Activated B cell treated with CpG ODN at 0.5 μM for 24 hours (primary cell): Measurements from ENCODE around the gene PHF10. TPM values are rescaled to one million over a fixed set of nuclear protein-coding genes. Genes with fewer than 3 reads are reported as not detected.

Experiments used
- ATAC-seq: fragments of 200-7000 bp; cut with Tn5 transposase; one replicate; pipeline ENCODE4 v1.10.0; 2021; ENCODE audit warnings: low read depth, mild to moderate bottlenecking, moderate library complexity
- CTCF ChIA-PET: fragments of 350-600 bp; sonication (Branson Sonifier 250); formaldehyde crosslinking; loops from one replicate; lab custom pipeline; 2021; ENCODE audit warnings: antibody characterized with exemption; lab: Charles Lee
- POLR2A ChIA-PET: fragments of 350-600 bp; sonication (Branson Sonifier 250); formaldehyde crosslinking; loops from one replicate; lab custom pipeline; 2021; ENCODE audit warnings: antibody characterized with exemption; lab: Charles Lee
- DNase-seq: peaks from one replicate; pipeline ENCODE4 v3.0.0; 2022
- H3K27ac Mint-ChIP-seq: one replicate; pipeline ENCODE4 v1.8.0; 2020; ENCODE audit warnings: mixed read lengths
- H3K27me3 Mint-ChIP-seq: one replicate; pipeline ENCODE4 v1.8.0; 2021; ENCODE audit warnings: mixed read lengths
- H3K36me3 Mint-ChIP-seq: one replicate; pipeline ENCODE4 v1.8.0; 2021; ENCODE audit warnings: low read depth, mixed read lengths
- H3K4me1 Mint-ChIP-seq: one replicate; pipeline ENCODE4 v1.8.0; 2021; ENCODE audit warnings: mixed read lengths
- H3K4me3 Mint-ChIP-seq: one replicate; pipeline ENCODE4 v1.8.0; 2020; ENCODE audit warnings: mild to moderate bottlenecking, mixed read lengths
- H3K9me3 Mint-ChIP-seq: one replicate; pipeline ENCODE4 v1.8.0; 2020; ENCODE audit warnings: mixed read lengths
- CTCF ChIP-seq: fragments of 200-600 bp; IDR thresholded peaks from one replicate; pipeline ENCODE4 v1.8.0; 2022; ENCODE audit warnings: antibody characterized with exemption, mild to moderate bottlenecking
- intact Hi-C: fragments of 100-400 bp; cut with micrococcal nuclease; formaldehyde crosslinking; loops from one replicate; pipeline ENCODE4 v1.15.1; 2024
- total RNA-seq: library from RNA; stranded (reverse); gene quantifications from 2 replicates; pipeline ENCODE4 v1.2.3, GENCODE V29; 2022

PHF10 gene
- total RNA-seq, 1 donor from 2014 or later, result 36.6 TPM

- ChIA-PET POLR2A (interaction anchor here (1.0 to 5.9 kb wide), 7 partner anchors 12 to 831 kb away, joined by 3 to 64 read pairs (median 5); partner anchors contain the start of genes C6orf120, DYNLT2, ERMARD and TBP), CTCF (interaction anchor here (1.1 to 2.0 kb wide), 2 partner anchors 16 to 21 kb away, joined by 3 to 6 read pairs; partner anchors contain the start of genes C6orf120 and WDR27)
- no peak for TF ChIP-seq CTCF
- H3K36me3 Mint-ChIP-seq, result peaks cover 10% of the 10 kb centered on the region
- ATAC-seq (peak; percentile 45), DNase-seq (peak; percentile 76)
- peaks cover 30% of the 10 kb centered on the region for H3K4me1 Mint-ChIP-seq
- peak overlapping the region; percentile 89 for H3K27ac Mint-ChIP-seq
- no peaks in the 10 kb centered on the region for H3K27me3 Mint-ChIP-seq
- peak overlapping the region; percentile 82 for H3K4me3 Mint-ChIP-seq
- no peaks in the 10 kb centered on the region for H3K9me3 Mint-ChIP-seq
- intact Hi-C loops, result loop anchor here (1.0 to 5.0 kb wide), 4 partner anchors 21 to 831 kb away; partner anchors contain the start of genes C6orf120, DLL1, FAM120B and TBP
Measured at GRCh38 chr6:169723200-169723909, 945 bp downstream of the PHF10 start.

DNA sequence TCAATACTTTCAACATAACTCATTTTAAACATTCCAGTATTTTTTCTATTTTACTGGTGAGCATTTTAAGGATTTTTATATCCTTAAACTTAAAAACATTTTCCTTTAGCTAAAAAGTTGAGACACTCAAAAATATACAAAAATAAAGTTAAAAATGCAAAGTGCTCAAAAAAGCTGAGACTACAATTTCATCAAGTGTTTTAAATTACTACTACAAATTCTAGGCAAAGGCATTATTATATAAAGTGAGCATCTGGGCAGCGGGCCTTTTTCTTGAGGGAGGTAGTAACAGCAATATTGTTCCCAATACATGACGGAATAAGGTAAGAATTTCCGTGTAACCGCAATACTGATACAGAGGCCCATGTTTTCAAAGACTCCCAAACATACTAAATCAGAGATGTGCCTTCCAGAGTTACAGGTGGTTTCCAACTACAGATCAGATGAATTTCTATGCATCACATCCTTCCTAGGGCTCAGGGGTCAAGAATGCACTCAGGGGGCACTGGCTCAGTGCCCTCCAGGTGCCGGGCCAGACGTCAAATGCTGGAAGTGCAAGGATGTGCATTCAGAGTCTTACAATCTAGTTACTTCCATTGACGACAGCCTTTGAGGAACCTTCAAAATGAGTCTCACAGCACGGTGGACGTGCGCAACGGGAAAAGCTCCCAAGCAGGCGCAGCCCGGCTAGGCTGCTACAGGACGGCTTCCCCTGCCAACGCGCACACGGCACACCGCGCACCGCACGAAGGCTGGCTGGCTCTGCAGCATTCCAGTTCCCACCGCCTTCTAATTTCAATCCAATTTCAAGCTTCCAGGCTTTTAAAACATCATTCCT, 1.7 kb downstream of the PHF10 start:
- POLR2A ChIA-PET, result interaction anchor here (1.2 to 5.9 kb wide), 6 partner anchors 12 to 831 kb away, joined by 4 to 64 read pairs (median 6); partner anchors contain the start of genes C6orf120, DYNLT2, ERMARD and TBP
- DNase-seq (peak; percentile 33), ATAC-seq (no peak)
- Mint-ChIP-seq H3K27me3 (no peaks in the 10 kb centered on the region), H3K4me3 (peak overlapping the region; percentile 82), H3K4me1 (peaks cover 30% of the 10 kb centered on the region), H3K36me3 (peaks cover 10% of the 10 kb centered on the region), H3K27ac (peak overlapping the region; percentile 89), H3K9me3 (no peaks in the 10 kb centered on the region)
- intact Hi-C loops, result loop anchor here (1.0 to 5.0 kb wide), 4 partner anchors 20 to 832 kb away; partner anchors contain the start of genes C6orf120, DLL1, FAM120B and TBP
- CTCF ChIA-PET, result interaction anchor here (1.0 to 2.0 kb wide), 3 partner anchors 15 to 67 kb away, joined by 3 to 6 read pairs (median 4); partner anchors contain the start of genes C6orf120 and WDR27
- TF ChIP-seq CTCF, result no peak

GRCh38 chr6:169720207-169720855, 4.0 kb downstream of the PHF10 start:
- no peak for TF ChIP-seq CTCF
- Mint-ChIP-seq H3K4me3 (no peak overlapping the region), H3K36me3 (peaks cover 28% of the 10 kb centered on the region), H3K27ac (no peak overlapping the region), H3K9me3 (no peaks in the 10 kb centered on the region), H3K27me3 (no peaks in the 10 kb centered on the region), H3K4me1 (peaks cover 24% of the 10 kb centered on the region)
- no peak for DNase-seq
- POLR2A ChIA-PET, result interaction anchor here (1.0 to 5.3 kb wide), 2 partner anchors 16 to 18 kb away, joined by 3 to 64 read pairs; partner anchors contain the start of genes C6orf120 and WDR27
- intact Hi-C loops, result loop anchor here (5.0 kb wide), 1 partner anchor 572 kb away; the partner anchor contains the start of gene DLL1
- CTCF ChIA-PET, result interaction anchor here (0.8 kb wide), 1 partner anchor 11 kb away, joined by 3 read pairs; no protein-coding TSS in a partner anchor
- ATAC-seq, result no peak

GRCh38 chr6:169719117-169719516, 5.2 kb downstream of the PHF10 start:
- POLR2A ChIA-PET, result interaction anchor here (1.6 kb wide), 1 partner anchor 17 kb away, joined by 10 read pairs; the partner anchor contains the start of genes C6orf120 and WDR27
- no peak overlapping the region for H3K27ac Mint-ChIP-seq
- no peak for DNase-seq
- H3K4me3 Mint-ChIP-seq, result no peak overlapping the region
- no peaks in the 10 kb centered on the region for H3K27me3 Mint-ChIP-seq
- H3K9me3 Mint-ChIP-seq, result no peaks in the 10 kb centered on the region
- ATAC-seq, result no peak
- peaks cover 38% of the 10 kb centered on the region for H3K36me3 Mint-ChIP-seq
- no peak for TF ChIP-seq CTCF
- H3K4me1 Mint-ChIP-seq, result peaks cover 20% of the 10 kb centered on the region
- intact Hi-C loops, result no loop called here
- CTCF ChIA-PET, result no interaction called here
